ENCODE data around the gene ZG16B.

Gene ZG16B

GRCh38 chr16:2871926-2872325, 41.8 kb downstream of the ZG16B start:
- Histone ChIP-seq H3K27ac (ENCODE audit: insufficient read depth, low read length, poor library complexity, severe bottlenecking) (no peak overlapping the region), H3K4me3 (ENCODE audit: insufficient read depth, low read depth, low read length, poor library complexity, severe bottlenecking) (no peak overlapping the region), H3K36me3 (ENCODE audit: control insufficient read depth, insufficient read depth, low read length) (no peaks in the 10 kb centered on the region), H3K9me3 (ENCODE audit: control insufficient read depth, low read length) (no peaks in the 10 kb centered on the region), H3K27me3 (replicated peaks; ENCODE audit: control insufficient read depth, insufficient read depth, low read length, poor library complexity, severe bottlenecking) (no peaks in the 10 kb centered on the region), H3K4me1 (ENCODE audit: control insufficient read depth, insufficient read depth, low read length, poor library complexity, severe bottlenecking) (peaks cover 18% of the 10 kb centered on the region)
- DNase-seq = no peak

GRCh38 chr16:2874032-2874911, 44.2 kb downstream of the ZG16B start:
- Histone ChIP-seq H3K27me3 (replicated peaks; ENCODE audit: control insufficient read depth, insufficient read depth, low read length, poor library complexity, severe bottlenecking) (no peaks in the 10 kb centered on the region), H3K4me1 (ENCODE audit: control insufficient read depth, insufficient read depth, low read length, poor library complexity, severe bottlenecking) (peaks cover 5% of the 10 kb centered on the region), H3K36me3 (ENCODE audit: control insufficient read depth, insufficient read depth, low read length) (no peaks in the 10 kb centered on the region), H3K27ac (ENCODE audit: insufficient read depth, low read length, poor library complexity, severe bottlenecking) (no peak overlapping the region), H3K4me3 (ENCODE audit: insufficient read depth, low read depth, low read length, poor library complexity, severe bottlenecking) (no peak overlapping the region), H3K9me3 (ENCODE audit: control insufficient read depth, low read length) (no peaks in the 10 kb centered on the region)
- no peak for DNase-seq

GRCh38 chr16:2874912-2875362, 44.8 kb downstream of the ZG16B start:
- H3K4me3 ChIP-seq (ENCODE audit: insufficient read depth, low read depth, low read length, poor library complexity, severe bottlenecking) = no peak overlapping the region
- H3K4me1 ChIP-seq (ENCODE audit: control insufficient read depth, insufficient read depth, low read length, poor library complexity, severe bottlenecking) = peaks cover 5% of the 10 kb centered on the region
- H3K36me3 ChIP-seq (ENCODE audit: control insufficient read depth, insufficient read depth, low read length) = no peaks in the 10 kb centered on the region
- peak; percentile 33 to 62 (median 55) for DNase-seq
- H3K9me3 ChIP-seq (ENCODE audit: control insufficient read depth, low read length) = no peaks in the 10 kb centered on the region
- no peaks in the 10 kb centered on the region for H3K27me3 ChIP-seq (replicated peaks; ENCODE audit: control insufficient read depth, insufficient read depth, low read length, poor library complexity, severe bottlenecking)
- no peak overlapping the region for H3K27ac ChIP-seq (ENCODE audit: insufficient read depth, low read length, poor library complexity, severe bottlenecking)

- DNase-seq = no peak
- H3K4me3 ChIP-seq (ENCODE audit: insufficient read depth, low read depth, low read length, poor library complexity, severe bottlenecking) = no peak overlapping the region
- no peaks in the 10 kb centered on the region for H3K27me3 ChIP-seq (replicated peaks; ENCODE audit: control insufficient read depth, insufficient read depth, low read length, poor library complexity, severe bottlenecking)
- H3K27ac ChIP-seq (ENCODE audit: insufficient read depth, low read length, poor library complexity, severe bottlenecking) = no peak overlapping the region
- no peaks in the 10 kb centered on the region for H3K36me3 ChIP-seq (ENCODE audit: control insufficient read depth, insufficient read depth, low read length)
- H3K4me1 ChIP-seq (ENCODE audit: control insufficient read depth, insufficient read depth, low read length, poor library complexity, severe bottlenecking) = peaks cover 17% of the 10 kb centered on the region
- no peaks in the 10 kb centered on the region for H3K9me3 ChIP-seq (ENCODE audit: control insufficient read depth, low read length)
Observed at GRCh38 chr16:2879854-2880508, 49.9 kb downstream of the ZG16B start.
